GM23248 (cell line): ENCODE measurements around the gene NCK1. TPM values are rescaled to one million over a fixed set of nuclear protein-coding genes. Genes with fewer than 3 reads are reported as not detected.

Experiments
- DNase-seq: peaks from one replicate; pipeline ENCODE4 v3.0.0-alpha.2; 2015
- H2AFZ ChIP-seq: fragments of 200-600 bp; sonication (generic); 2 replicates; pipeline ENCODE4 v1.6.1; 2016; ENCODE audit warnings: antibody characterized with exemption
- H3F3A ChIP-seq: fragments of 200-600 bp; sonication (generic); 2 replicates; pipeline ENCODE4 v1.6.1; 2016; ENCODE audit warnings: mild to moderate bottlenecking, antibody characterized with exemption, mixed run types; ENCODE audit not compliant: insufficient read depth
- H3K27ac ChIP-seq: fragments of 200-600 bp; sonication (generic); 2 replicates; pipeline ENCODE4 v1.5.1; 2016; ENCODE audit warnings: mild to moderate bottlenecking
- H3K27me3 ChIP-seq: fragments of 200-600 bp; sonication (generic); replicated peaks from 2 replicates; pipeline ENCODE4 v1.6.1; 2016; ENCODE audit warnings: mild to moderate bottlenecking; ENCODE audit not compliant: insufficient read depth
- H3K36me3 ChIP-seq: fragments of 200-600 bp; sonication (generic); 2 replicates; pipeline ENCODE4 v1.6.1; 2016; ENCODE audit warnings: low read depth, mild to moderate bottlenecking
- H3K4me1 ChIP-seq: fragments of 200-600 bp; sonication (generic); 2 replicates; pipeline ENCODE4 v1.6.1; 2016; ENCODE audit warnings: mild to moderate bottlenecking; ENCODE audit not compliant: insufficient read depth
- H3K4me2 ChIP-seq: fragments of 200-600 bp; sonication (generic); one replicate; pipeline ENCODE4 v1.6.1; 2016; ENCODE audit warnings: mild to moderate bottlenecking; ENCODE audit not compliant: unreplicated experiment
- H3K4me3 ChIP-seq: fragments of 200-600 bp; sonication (generic); 2 replicates; pipeline ENCODE4 v1.5.1; 2016; ENCODE audit warnings: mild to moderate bottlenecking
- H3K79me2 ChIP-seq: fragments of 200-600 bp; sonication (generic); 2 replicates; pipeline ENCODE4 v1.6.1; 2016; ENCODE audit warnings: mild to moderate bottlenecking; ENCODE audit not compliant: insufficient read depth
- H3K9ac ChIP-seq: fragments of 200-600 bp; sonication (generic); 2 replicates; pipeline ENCODE4 v1.6.1; 2016; ENCODE audit warnings: mild to moderate bottlenecking
- H3K9me2 ChIP-seq: fragments of 200-600 bp; sonication (generic); 2 replicates; pipeline ENCODE4 v1.6.1; 2016; ENCODE audit warnings: mixed run types, mild to moderate bottlenecking, moderate library complexity; ENCODE audit not compliant: insufficient read depth
- H3K9me3 ChIP-seq: fragments of 200-600 bp; sonication (generic); one replicate; pipeline ENCODE4 v1.6.1; 2017; ENCODE audit warnings: low read depth
- H4K20me1 ChIP-seq: fragments of 200-600 bp; sonication (generic); 2 replicates; pipeline ENCODE4 v1.6.0; 2016; ENCODE audit not compliant: insufficient read depth
- EZH2 ChIP-seq: fragments of 200-600 bp; sonication (generic); IDR thresholded peaks from 2 replicates; pipeline ENCODE4 v1.6.1; 2018; ENCODE audit warnings: antibody characterized with exemption, mild to moderate bottlenecking; ENCODE audit not compliant: insufficient read depth, poor library complexity, severe bottlenecking
- EZH2phosphoT487 ChIP-seq: fragments of 200-600 bp; sonication (generic); IDR thresholded peaks from 2 replicates; pipeline ENCODE4 v1.6.1; 2018; ENCODE audit warnings: antibody characterized with exemption, moderate library complexity, mild to moderate bottlenecking, low read depth; ENCODE audit not compliant: insufficient read depth
- WGBS, 2 experiments: methylation state at CpG; one replicate each; pipeline ENCODE4 v1.1.6; 2015 to 2017; ENCODE audit warnings: low lambda C conversion rate in 2 of 2, low coverage in 1 of 2; ENCODE audit errors: missing lambda C conversion rate in 2 of 2; 5-methylcytosine and 5-hydroxymethylcytosine counted together
- in situ Hi-C: fragments of 300-500 bp; cut with MboI; formaldehyde crosslinking; loops from 2 replicates; pipeline ENCODE4 v1.15.0; 2020
- polyA plus RNA-seq: library from polyadenylated mRNA; unstranded; fragments of >200 nt; fragmentation: Nextera tagmentation; extraction: Ambion mirVana; gene quantifications from 2 replicates; pipeline ENCODE4 v1.2.1, GENCODE V29; 2016
- total RNA-seq: library from RNA; depleted of rRNA; stranded (reverse); fragments of >200 nt; shearing (Covaris generic); gene quantifications from 2 replicates; pipeline ENCODE4 v1.2.3, GENCODE V29; 2014; rRNA removed

The NCK1 gene
- total RNA-seq (42.4 and 42.6 TPM in 2 replicates), polyA plus RNA-seq (38.4 and 43.2 TPM in 2 replicates)

GRCh38 chr3:136861890-136862616 is at the start of gene NCK1:
TSS of gene NCK1 (plus strand) at chr3:136862208. CDS start at chr3:136928002, 65,794 bp downstream.
- Histone ChIP-seq H3K9me2 (no peaks in the 10 kb centered on the region), H3K9me3 (no peaks in the 10 kb centered on the region), H3K4me1 (peaks cover 11% of the 10 kb centered on the region), H3F3A (peaks cover 16% of the 10 kb centered on the region; the same call in 1 of the 2 replicates), H3K79me2 (peaks cover 72% of the 10 kb centered on the region), H4K20me1 (peaks cover 5% of the 10 kb centered on the region; the same call in 1 of the 2 replicates), H3K27ac (peak within 1 kb of the TSS; percentile 81), H3K27me3 (no peaks in the 10 kb centered on the region), H3K36me3 (no peaks in the 10 kb centered on the region), H3K4me3 (peak within 1 kb of the TSS; percentile 81), H3K4me2 (peak within 1 kb of the TSS; percentile 98), H3K9ac (peak within 1 kb of the TSS; percentile 87), H2AFZ (peak within 1 kb of the TSS; percentile 92)
- WGBS, 2 experiments: 0 to 1% methylated on average over 63 to 64 of the region's 67 CpGs
- TF ChIP-seq EZH2 (no peak), EZH2phosphoT487 (no peak)
- in situ Hi-C loops: no loop called here
- DNase-seq: peak; percentile 99

- no peak overlapping the region for H3K27ac ChIP-seq
- DNase-seq: peak; percentile 49
These were observed 44.6 kb upstream of the NCK1 start for GRCh38 chr3:136817448-136817847.

GRCh38 chr3:136818191-136818768 is 43.7 kb upstream of the NCK1 start:
- peaks cover 29% of the 10 kb centered on the region for H3K79me2 ChIP-seq
- DNase-seq: peak; percentile 85
- peak overlapping the region; percentile 79 for H3K27ac ChIP-seq
- 0 out of 2 replicates have a peak, but pooled peaks cover 3% of the 10 kb centered on the region for H3K4me1 ChIP-seq
- H3K4me3 ChIP-seq: peak overlapping the region; percentile 73
- in situ Hi-C loops: no loop called here
- WGBS, 2 experiments: 7 to 10% methylated on average over 8 of the region's 8 CpGs
- no peaks in the 10 kb centered on the region for H3K9me2 ChIP-seq
- no peaks in the 10 kb centered on the region for H3K9me3 ChIP-seq
- no peaks in the 10 kb centered on the region for H3K27me3 ChIP-seq
- peak overlapping the region; percentile 77 for H3K4me2 ChIP-seq
- H3K9ac ChIP-seq: peak overlapping the region; percentile 90
- TF ChIP-seq EZH2: no peak
- TF ChIP-seq EZH2phosphoT487: no peak
- no peaks in the 10 kb centered on the region for H3K36me3 ChIP-seq
- peaks cover 12% of the 10 kb centered on the region; the same call in 1 of the 2 replicates for H3F3A ChIP-seq
- H2AFZ ChIP-seq: peak overlapping the region; percentile 87
- no peaks in the 10 kb centered on the region for H4K20me1 ChIP-seq

More at GRCh38 chr3:136817448-136817847, 44.6 kb upstream of the NCK1 start:
- in situ Hi-C loops: no loop called here
- H3K79me2 ChIP-seq: peaks cover 21% of the 10 kb centered on the region
- H3K9me3 ChIP-seq: no peaks in the 10 kb centered on the region
- peaks cover 12% of the 10 kb centered on the region; the same call in 1 of the 2 replicates for H3F3A ChIP-seq
- no peaks in the 10 kb centered on the region for H4K20me1 ChIP-seq
- TF ChIP-seq EZH2phosphoT487 (no peak), EZH2 (no peak)
- no peak overlapping the region for H3K4me2 ChIP-seq
- H3K9ac ChIP-seq: no peak overlapping the region
- H3K36me3 ChIP-seq: no peaks in the 10 kb centered on the region
- no peaks in the 10 kb centered on the region for H3K9me2 ChIP-seq
- H2AFZ ChIP-seq: no peak overlapping the region
- no peaks in the 10 kb centered on the region for H3K27me3 ChIP-seq
- WGBS, 2 experiments: 11 to 23% methylated on average over 1 of the region's 1 CpG
- H3K4me1 ChIP-seq: 0 out of 2 replicates have a peak, but pooled peaks cover 3% of the 10 kb centered on the region
- H3K4me3 ChIP-seq: no peak overlapping the region

GRCh38 chr3:136818769-136819391 is 43.1 kb upstream of the NCK1 start, which contains the start of gene SLC35G2:
TSS of gene SLC35G2 (plus strand) at chr3:136819126. CDS start at chr3:136854461, 35,335 bp downstream.
- no peak for TF ChIP-seq EZH2phosphoT487
- no peak for TF ChIP-seq EZH2
- DNase-seq: peak; percentile 59

More at GRCh38 chr3:136818769-136819391, 43.1 kb upstream of the NCK1 start, which contains the start of gene SLC35G2:
- peak within 1 kb of the TSS; percentile 73 for H3K4me3 ChIP-seq
- no peaks in the 10 kb centered on the region for H3K36me3 ChIP-seq
- no peaks in the 10 kb centered on the region for H3K9me2 ChIP-seq
- WGBS, 2 experiments: 4 to 5% methylated on average over 46 to 53 of the region's 60 CpGs
- peak within 1 kb of the TSS; percentile 90 for H3K9ac ChIP-seq
- no peaks in the 10 kb centered on the region for H4K20me1 ChIP-seq
- H2AFZ ChIP-seq: peak within 1 kb of the TSS; percentile 87
- H3K4me2 ChIP-seq: peak within 1 kb of the TSS; percentile 77
- peaks cover 12% of the 10 kb centered on the region; the same call in 1 of the 2 replicates for H3F3A ChIP-seq
- in situ Hi-C loops: no loop called here
- H3K4me1 ChIP-seq: 0 out of 2 replicates have a peak, but pooled peaks cover 3% of the 10 kb centered on the region
- no peaks in the 10 kb centered on the region for H3K27me3 ChIP-seq
- H3K79me2 ChIP-seq: peaks cover 35% of the 10 kb centered on the region
- H3K27ac ChIP-seq: peak within 1 kb of the TSS; percentile 79
- peaks cover under 1% of the 10 kb centered on the region for H3K9me3 ChIP-seq
